Measurements from ENCODE around the gene F5.
A peak's percentile ranks its signal among the peaks of the same experiment; 100 is the strongest.

F5 gene

GRCh38 chr1:169485431-169486280 lies 100.6 kb downstream of the F5 start, which contains the start of gene SLC19A2:
Gene SLC19A2 (minus strand): TSS chr1:169485944. CDS start chr1:169485766, 178 bp downstream.
- Histone ChIP-seq H3K27ac (peak within 1 kb of the TSS; percentile 97), H3K4me1 (peaks cover 3% of the 10 kb centered on the region), H3K79me2 (peaks cover 4% of the 10 kb centered on the region), H3K4me3 (ENCODE audit: low read depth, low read length) (peak within 1 kb of the TSS; percentile 90), H3K27me3 (ENCODE audit: control insufficient read depth, insufficient read depth, low read length) (no peaks in the 10 kb centered on the region), H2AFZ (peak within 1 kb of the TSS; percentile 80), H3K9ac (peak within 1 kb of the TSS; percentile 28), H3K4me2 (ENCODE audit: low read length) (peak within 1 kb of the TSS; percentile 66), H3K36me3 (ENCODE audit: control insufficient read depth, insufficient read depth, low read length) (no peaks in the 10 kb centered on the region), H3K9me3 (ENCODE audit: control insufficient read depth, low read length) (no peaks in the 10 kb centered on the region)
- peak; percentile 42 for TF ChIP-seq CTCF (IDR thresholded peaks at IDR 0.05)

GRCh38 chr1:169484683-169485430 lies 101.4 kb downstream of the F5 start:
- Histone ChIP-seq H2AFZ (peak overlapping the region; percentile 80), H3K4me2 (ENCODE audit: low read length) (peak overlapping the region; percentile 66), H3K9ac (peak overlapping the region; percentile 28), H3K27me3 (ENCODE audit: control insufficient read depth, insufficient read depth, low read length) (no peaks in the 10 kb centered on the region), H3K9me3 (ENCODE audit: control insufficient read depth, low read length) (no peaks in the 10 kb centered on the region), H3K4me1 (peaks cover 3% of the 10 kb centered on the region), H3K27ac (peak overlapping the region; percentile 97), H3K36me3 (ENCODE audit: control insufficient read depth, insufficient read depth, low read length) (no peaks in the 10 kb centered on the region), H3K79me2 (peaks cover 4% of the 10 kb centered on the region), H3K4me3 (ENCODE audit: low read depth, low read length) (peak overlapping the region; percentile 90)
- TF ChIP-seq CTCF (IDR thresholded peaks at IDR 0.05), result no peak

GRCh38 chr1:169484101-169484500 lies 102.2 kb downstream of the F5 start:
- peaks cover 4% of the 10 kb centered on the region for H3K4me1 ChIP-seq
- H3K27ac ChIP-seq, result peak overlapping the region; percentile 97
- TF ChIP-seq CTCF (IDR thresholded peaks at IDR 0.05), result no peak
- H3K36me3 ChIP-seq (ENCODE audit: control insufficient read depth, insufficient read depth, low read length), result no peaks in the 10 kb centered on the region
- H3K9me3 ChIP-seq (ENCODE audit: control insufficient read depth, low read length), result no peaks in the 10 kb centered on the region
- H3K4me3 ChIP-seq (ENCODE audit: low read depth, low read length), result peak overlapping the region; percentile 90
- peaks cover 4% of the 10 kb centered on the region for H3K79me2 ChIP-seq
- no peak overlapping the region for H3K9ac ChIP-seq
- no peaks in the 10 kb centered on the region for H3K27me3 ChIP-seq (ENCODE audit: control insufficient read depth, insufficient read depth, low read length)
- H3K4me2 ChIP-seq (ENCODE audit: low read length), result peak overlapping the region; percentile 66
- peak overlapping the region; percentile 33 for H2AFZ ChIP-seq

- H3K27ac ChIP-seq, result peak overlapping the region; percentile 97
- no peaks in the 10 kb centered on the region for H3K36me3 ChIP-seq (ENCODE audit: control insufficient read depth, insufficient read depth, low read length)
- H3K27me3 ChIP-seq (ENCODE audit: control insufficient read depth, insufficient read depth, low read length), result no peaks in the 10 kb centered on the region
- no peaks in the 10 kb centered on the region for H3K9me3 ChIP-seq (ENCODE audit: control insufficient read depth, low read length)
- H3K4me1 ChIP-seq, result peaks cover 5% of the 10 kb centered on the region
- TF ChIP-seq CTCF (IDR thresholded peaks at IDR 0.05), result no peak
- H2AFZ ChIP-seq, result no peak overlapping the region
- no peak overlapping the region for H3K9ac ChIP-seq
- peak overlapping the region; percentile 66 for H3K4me2 ChIP-seq (ENCODE audit: low read length)
- peak overlapping the region; percentile 90 for H3K4me3 ChIP-seq (ENCODE audit: low read depth, low read length)
- H3K79me2 ChIP-seq, result peaks cover 4% of the 10 kb centered on the region
These were observed 102.7 kb downstream of the F5 start for GRCh38 chr1:169483500-169483966.
